AG09319 (cell line): ENCODE data around the gene RPS8.
"Not testable (repeated sequence)": the region's sequence is repeated elsewhere in the genome, so short reads cannot be mapped to it uniquely, and the experiment has no call there.

Source experiments
- DNase-seq: peaks from one replicate; pipeline ENCODE4 v3.0.0-alpha.2; 2010; ENCODE audit warnings: low read depth; ENCODE audit errors: extremely low read depth
- TF ChIP-seq, protein P1 (sequence below): IDR thresholded peaks from 2 replicates; pipeline ENCODE4 v1.5.1; 2011; ENCODE audit warnings: low read depth, mild to moderate bottlenecking, inconsistent platforms, low read length, moderate library complexity

RPS8 gene

DNA sequence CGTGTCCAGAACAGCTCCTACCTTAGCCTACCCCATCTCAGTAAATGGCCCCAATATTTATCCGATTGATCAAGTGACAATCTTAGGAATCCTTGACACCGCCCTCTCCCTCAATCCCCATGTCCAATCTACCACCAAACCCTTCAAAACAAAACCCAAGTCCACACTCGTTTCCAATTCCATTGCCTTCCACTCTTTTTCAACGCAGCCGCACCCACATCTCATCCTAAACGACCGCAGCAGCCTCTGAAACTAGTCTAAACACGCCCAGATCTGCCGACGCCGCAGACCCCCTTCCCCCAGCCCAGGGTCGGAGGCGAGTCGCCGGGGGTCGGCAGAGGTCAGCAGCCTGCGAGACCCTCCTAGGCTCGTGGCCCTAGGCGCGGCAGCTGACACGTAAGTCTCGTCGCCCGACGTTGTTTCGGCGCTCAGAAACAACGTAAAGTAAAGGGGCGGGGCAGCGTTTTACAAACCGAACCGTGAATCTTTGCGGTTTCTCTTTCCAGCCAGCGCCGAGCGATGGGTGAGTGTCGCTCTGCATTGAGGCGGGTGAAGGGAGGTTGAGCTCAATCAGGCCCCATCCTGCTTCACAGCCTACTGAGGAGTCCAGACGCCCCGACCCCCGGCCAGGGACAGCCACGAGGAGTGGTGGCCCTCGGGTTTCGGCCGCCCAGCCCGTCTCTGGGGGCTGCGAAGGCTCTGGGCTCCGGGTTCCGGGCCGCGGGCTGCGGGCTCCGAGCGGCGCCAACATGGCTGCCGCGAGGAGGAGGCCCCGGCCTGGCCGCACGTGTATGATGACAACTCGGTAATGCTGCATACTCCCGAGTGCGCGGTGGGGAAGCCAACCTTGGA is at the start of gene RPS8:
TSS of gene RPS8 (plus strand) at position 463 of the 852 bp plus-strand sequence. CDS start at position 520, 57 bp downstream.
- DNase-seq, result peak; percentile 83
- TF ChIP-seq, protein P1, sequence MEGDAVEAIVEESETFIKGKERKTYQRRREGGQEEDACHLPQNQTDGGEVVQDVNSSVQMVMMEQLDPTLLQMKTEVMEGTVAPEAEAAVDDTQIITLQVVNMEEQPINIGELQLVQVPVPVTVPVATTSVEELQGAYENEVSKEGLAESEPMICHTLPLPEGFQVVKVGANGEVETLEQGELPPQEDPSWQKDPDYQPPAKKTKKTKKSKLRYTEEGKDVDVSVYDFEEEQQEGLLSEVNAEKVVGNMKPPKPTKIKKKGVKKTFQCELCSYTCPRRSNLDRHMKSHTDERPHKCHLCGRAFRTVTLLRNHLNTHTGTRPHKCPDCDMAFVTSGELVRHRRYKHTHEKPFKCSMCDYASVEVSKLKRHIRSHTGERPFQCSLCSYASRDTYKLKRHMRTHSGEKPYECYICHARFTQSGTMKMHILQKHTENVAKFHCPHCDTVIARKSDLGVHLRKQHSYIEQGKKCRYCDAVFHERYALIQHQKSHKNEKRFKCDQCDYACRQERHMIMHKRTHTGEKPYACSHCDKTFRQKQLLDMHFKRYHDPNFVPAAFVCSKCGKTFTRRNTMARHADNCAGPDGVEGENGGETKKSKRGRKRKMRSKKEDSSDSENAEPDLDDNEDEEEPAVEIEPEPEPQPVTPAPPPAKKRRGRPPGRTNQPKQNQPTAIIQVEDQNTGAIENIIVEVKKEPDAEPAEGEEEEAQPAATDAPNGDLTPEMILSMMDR, result no peak

DNA sequence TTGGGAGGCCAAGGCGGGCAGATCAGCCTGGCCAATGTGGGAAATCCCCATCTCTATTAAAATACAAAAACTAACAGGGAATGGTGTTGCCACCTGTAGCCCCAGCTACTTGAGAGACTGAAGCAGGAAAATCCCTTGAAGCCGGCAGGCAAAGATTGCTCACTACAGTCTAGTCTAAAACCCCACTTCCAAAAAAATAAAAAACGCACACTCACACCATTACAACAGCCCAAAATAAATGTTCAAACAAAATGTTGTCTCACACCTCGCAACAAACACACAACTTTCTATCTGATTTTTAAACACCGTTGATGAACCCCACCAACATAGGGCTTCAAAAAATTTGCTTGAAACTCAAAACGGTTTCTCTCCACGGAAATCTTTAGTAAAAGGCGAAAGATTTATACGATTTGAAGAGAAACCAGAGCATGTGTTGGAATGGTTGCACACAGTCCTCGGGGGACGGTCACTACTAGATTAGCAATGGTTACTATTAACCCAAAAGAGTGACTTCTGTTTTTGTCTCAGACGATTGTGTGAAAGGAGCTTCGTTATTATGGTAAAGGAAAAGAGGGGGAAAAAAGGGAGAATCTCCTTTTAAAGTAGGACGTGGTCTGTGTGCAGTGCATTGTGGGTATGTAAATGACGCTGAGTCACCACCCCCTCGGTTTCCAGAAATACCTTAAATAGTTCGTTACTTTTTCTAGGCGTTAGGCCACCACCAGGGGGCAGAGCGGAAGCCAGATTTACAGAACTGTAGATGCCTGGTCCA is 44.4 kb upstream of the RPS8 start, which contains the start of gene RNU5D-1:
TSS of gene RNU5D-1 (minus strand) at position 430 of the 772 bp plus-strand sequence.
- TF ChIP-seq, protein P1, result peak; percentile 76
- DNase-seq, result peak; percentile 87

GRCh38 chr1:44733365-44733764 is 42.0 kb upstream of the RPS8 start:
- DNase-seq, result no peak
- TF ChIP-seq, protein P1, result no peak

DNA sequence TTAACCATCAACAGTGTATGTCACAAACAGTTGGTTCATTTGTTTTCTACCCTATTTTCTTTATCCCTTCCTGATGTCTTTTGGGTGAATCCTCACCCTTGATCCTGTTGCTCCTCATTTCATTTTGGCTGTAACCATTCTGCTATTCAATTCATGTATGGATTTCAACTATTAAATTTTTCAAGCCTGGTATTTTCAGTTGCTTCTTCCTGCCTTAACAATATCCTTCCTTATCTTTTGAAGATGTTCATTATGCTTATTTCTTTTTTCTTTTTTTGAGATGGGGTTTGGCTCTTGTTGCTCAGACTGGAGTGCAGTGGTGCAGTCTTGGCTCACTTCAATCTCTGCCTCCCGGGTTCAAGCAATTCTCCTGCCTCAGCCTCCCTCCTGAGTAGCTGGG is 41.6 kb upstream of the RPS8 start:
- TF ChIP-seq, protein P1, result no peak
- no peak for DNase-seq

DNA sequence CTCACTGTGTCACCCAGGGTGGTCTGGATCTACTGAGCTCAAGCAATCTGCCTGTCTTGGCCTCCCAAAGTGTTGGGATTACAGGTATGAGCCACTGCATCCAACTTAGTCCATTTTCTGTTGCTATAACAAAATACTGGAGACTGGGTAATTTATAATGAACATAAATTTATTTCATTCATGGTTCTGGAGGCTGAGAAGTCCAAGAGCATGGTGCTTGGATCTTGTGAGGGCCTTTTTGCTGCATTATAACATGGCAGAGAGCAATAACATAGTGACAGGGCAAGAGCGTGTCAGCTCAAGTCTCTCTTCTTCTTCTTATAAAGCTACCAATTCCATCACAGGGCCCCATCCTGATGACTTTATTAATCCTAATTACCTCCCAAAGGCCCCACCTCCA is 39.3 kb upstream of the RPS8 start:
- TF ChIP-seq, protein P1, result no peak
- DNase-seq, result no peak

GRCh38 chr1:44738953-44739306 is 36.4 kb upstream of the RPS8 start:
- not testable (repeated sequence) for DNase-seq

DNA sequence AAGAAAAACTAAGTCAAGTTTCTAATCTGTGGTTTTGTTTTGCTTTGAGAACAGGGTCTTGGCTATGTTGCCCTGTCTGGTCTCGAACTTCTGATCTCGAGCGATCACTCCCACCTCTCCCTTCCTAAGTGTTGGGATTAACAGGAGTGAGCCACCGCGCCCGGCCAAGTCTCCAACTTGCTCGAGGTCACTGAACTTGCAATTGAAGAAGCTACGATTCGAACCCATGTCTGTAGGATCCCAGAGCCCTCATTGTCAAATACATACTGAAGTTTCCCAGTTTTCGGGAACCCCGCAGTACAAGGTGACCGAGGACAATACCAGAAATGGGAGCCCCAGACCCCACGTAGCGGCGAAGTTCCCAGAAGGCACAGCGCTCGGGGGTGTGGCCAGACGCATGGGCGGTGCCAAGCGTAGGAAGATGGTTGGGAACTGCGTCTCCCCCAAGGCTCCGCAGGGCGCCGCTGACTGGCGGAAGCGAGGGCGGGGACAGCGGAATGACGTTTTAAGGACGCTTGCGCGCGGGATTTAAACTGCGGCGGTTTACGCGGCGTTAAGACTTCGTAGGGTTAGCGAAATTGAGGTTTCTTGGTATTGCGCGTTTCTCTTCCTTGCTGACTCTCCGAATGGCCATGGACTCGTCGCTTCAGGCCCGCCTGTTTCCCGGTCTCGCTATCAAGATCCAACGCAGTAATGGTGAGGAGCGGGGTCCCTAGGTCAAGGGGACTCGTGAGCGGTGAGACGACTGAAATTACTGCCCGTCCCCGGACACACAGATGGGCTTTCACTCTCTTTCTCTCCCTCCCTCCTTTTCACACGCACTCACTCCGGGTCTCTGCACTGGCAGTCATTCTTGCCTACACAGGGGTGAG is 35.8 kb upstream of the RPS8 start, which contains the start of gene KIF2C:
TSS of gene KIF2C (plus strand) at position 531 of the 872 bp plus-strand sequence. CDS start at position 627, 96 bp downstream.
- TF ChIP-seq, protein P1, result no peak
- DNase-seq, result peak; percentile 92
